Tibial nerve (tissue), 4 donors: ENCODE measurements around the gene CACNG5. TPM values are rescaled to one million over a fixed set of nuclear protein-coding genes. Genes with fewer than 3 reads are reported as not detected.

Source experiments
- DNase-seq, 2 donors: peaks; one replicate each; pipeline ENCODE4 v3.0.0-alpha.2; 2019; ENCODE audit warnings: low spot score in 2 of 2
- H3K27ac ChIP-seq, 4 donors: fragments of 200-600 bp; sonication (generic) in 3 of 4; one replicate each; pipeline ENCODE4 v1.5.1; 2017 to 2019; ENCODE audit warnings: mild to moderate bottlenecking in 1 of 4
- H3K27me3 ChIP-seq, 2 donors: fragments of 200-600 bp; sonication (generic) in 1 of 2; one replicate each; pipeline versions ENCODE4 v1.5.1 to v1.6.0; 2017 to 2019
- H3K36me3 ChIP-seq, 3 donors: fragments of 200-600 bp; sonication (generic); one replicate each; pipeline ENCODE4 v1.5.1; 2018 to 2019
- H3K4me1 ChIP-seq, 4 donors: fragments of 200-600 bp; sonication (generic) in 3 of 4; one replicate each; pipeline ENCODE4 v1.5.1; 2017 to 2019
- H3K4me3 ChIP-seq, 4 donors: fragments of 200-600 bp; sonication (generic) in 3 of 4; one replicate each; pipeline ENCODE4 v1.5.1; 2017 to 2019; ENCODE audit warnings: mild to moderate bottlenecking in 1 of 4, moderate library complexity in 1 of 4
- H3K9me3 ChIP-seq, 4 donors: fragments of 200-600 bp; sonication (generic) in 3 of 4; one replicate each; pipeline ENCODE4 v1.5.1; 2017 to 2019
- CTCF ChIP-seq, 5 experiments: fragments of 200-600 bp in 3 of 5; fragments of 450-650 bp in 2 of 5; sonication (generic) in 3 of 5; IDR thresholded peaks; one replicate each; pipeline ENCODE4 v1.5.1; 2016 to 2019; ENCODE audit warnings: antibody characterized with exemption in 5 of 5, mild to moderate bottlenecking in 3 of 5, moderate library complexity in 2 of 5
- EP300 ChIP-seq, 2 donors: sonication (generic); formaldehyde crosslinking; IDR thresholded peaks; one replicate each; pipeline ENCODE4 v1.6.1; 2017; ENCODE audit warnings: antibody characterized with exemption in 2 of 2, mild to moderate bottlenecking in 1 of 2
- POLR2A ChIP-seq, 2 donors: fragments of 450-650 bp; IDR thresholded peaks; one replicate each; pipeline ENCODE4 v1.6.1; 2017; ENCODE audit warnings: antibody characterized with exemption in 2 of 2, mild to moderate bottlenecking in 2 of 2, moderate library complexity in 2 of 2
- WGBS, 2 donors: methylation state at CpG; one replicate each; pipeline ENCODE4 v1.1.5; 2018; 5-methylcytosine and 5-hydroxymethylcytosine counted together
- total RNA-seq, 4 donors: library from RNA; depleted of rRNA; stranded (reverse); fragments of >200 nt; gene quantifications; one replicate each; pipeline ENCODE4 v1.1.0, GENCODE V29; 2016

The CACNG5 gene
- total RNA-seq, 4 donors from 2014 or later = not detected

- Histone ChIP-seq H3K27ac (no peak overlapping the region), H3K27me3 (no peaks in the 10 kb centered on the region), H3K36me3 (peaks cover 0 to 57% (median 0%) of the 10 kb centered on the region in 3 donors), H3K4me1 (peaks cover 0 to 6% (median 0%) of the 10 kb centered on the region in 4 donors), H3K4me3 (no peak overlapping the region), H3K9me3 (no peaks in the 10 kb centered on the region)
- TF ChIP-seq EP300 (IDR thresholded peaks at IDR 0.05) = no peak
- TF ChIP-seq POLR2A (IDR thresholded peaks at IDR 0.05) = no peak
- TF ChIP-seq CTCF (IDR thresholded peaks at IDR 0.05) = no peak
- 71 to 73% methylated on average over 18 to 19 of the region's 19 CpGs for WGBS, 2 donors
- no peak for DNase-seq
Measured at GRCh38 chr17:66803474-66803951, 31.4 kb upstream of the CACNG5 start.

- Histone ChIP-seq H3K36me3 (peaks cover 0 to 57% (median 0%) of the 10 kb centered on the region in 3 donors), H3K27me3 (no peaks in the 10 kb centered on the region), H3K4me3 (no peak overlapping the region), H3K4me1 (peaks cover 0 to under 1% (median 0%) of the 10 kb centered on the region in 4 donors), H3K9me3 (no peaks in the 10 kb centered on the region), H3K27ac (no peak overlapping the region)
- TF ChIP-seq EP300 (IDR thresholded peaks at IDR 0.05) = no peak
- TF ChIP-seq POLR2A (IDR thresholded peaks at IDR 0.05) = no peak
- no peak for TF ChIP-seq CTCF (IDR thresholded peaks at IDR 0.05)
- DNase-seq = no peak
- 40 to 60% methylated on average over 10 of the region's 10 CpGs for WGBS, 2 donors
Measured at GRCh38 chr17:66805567-66805966, 29.4 kb upstream of the CACNG5 start.

- no peaks in the 10 kb centered on the region for H3K9me3 ChIP-seq
- no peak for TF ChIP-seq POLR2A (IDR thresholded peaks at IDR 0.05)
- TF ChIP-seq EP300 (IDR thresholded peaks at IDR 0.05) = no peak
- TF ChIP-seq CTCF (IDR thresholded peaks at IDR 0.05) = no peak
- 70 to 73% methylated on average over 7 to 10 of the region's 10 CpGs for WGBS, 2 donors
Measured at GRCh38 chr17:66807182-66807581, 27.7 kb upstream of the CACNG5 start.

GRCh38 chr17:66809408-66809807 is 25.5 kb upstream of the CACNG5 start:
- Histone ChIP-seq H3K27me3 (no peaks in the 10 kb centered on the region), H3K9me3 (no peaks in the 10 kb centered on the region), H3K36me3 (peaks cover 0 to 27% (median 0%) of the 10 kb centered on the region in 3 donors), H3K27ac (no peak overlapping the region), H3K4me3 (no peak overlapping the region), H3K4me1 (no peaks in the 10 kb centered on the region)
- DNase-seq = no peak
- WGBS, 2 donors = 80 to 83% methylated on average over 5 of the region's 5 CpGs
- TF ChIP-seq CTCF (IDR thresholded peaks at IDR 0.05) = no peak
- no peak for TF ChIP-seq EP300 (IDR thresholded peaks at IDR 0.05)
- no peak for TF ChIP-seq POLR2A (IDR thresholded peaks at IDR 0.05)

More at GRCh38 chr17:66807182-66807581, 27.7 kb upstream of the CACNG5 start:
- H3K27ac ChIP-seq = no peak overlapping the region
- H3K36me3 ChIP-seq = peaks cover 0 to 45% (median 0%) of the 10 kb centered on the region in 3 donors
- H3K4me1 ChIP-seq = no peaks in the 10 kb centered on the region
- no peak overlapping the region for H3K4me3 ChIP-seq
- DNase-seq = no peak
- H3K27me3 ChIP-seq = no peaks in the 10 kb centered on the region

GRCh38 chr17:66810951-66811682 is 23.8 kb upstream of the CACNG5 start:
- no peak for TF ChIP-seq EP300 (IDR thresholded peaks at IDR 0.05)
- no peak for TF ChIP-seq POLR2A (IDR thresholded peaks at IDR 0.05)
- TF ChIP-seq CTCF (IDR thresholded peaks at IDR 0.05) = no peak
- 90 to 95% methylated on average over 12 of the region's 12 CpGs for WGBS, 2 donors
- no peak for DNase-seq

More at GRCh38 chr17:66810951-66811682, 23.8 kb upstream of the CACNG5 start:
- Histone ChIP-seq H3K36me3 (peaks cover 0 to 14% (median 0%) of the 10 kb centered on the region in 3 donors), H3K27me3 (no peaks in the 10 kb centered on the region), H3K4me1 (no peaks in the 10 kb centered on the region), H3K4me3 (no peak overlapping the region), H3K27ac (no peak overlapping the region), H3K9me3 (no peaks in the 10 kb centered on the region)
